Adipocyte (in vitro differentiated cells): ENCODE data around the gene UPP2.

Experiments used
- DNase-seq: peaks from one replicate; pipeline ENCODE4 v3.0.0-alpha.2; 2015; ENCODE audit warnings: low read depth
- H3K27me3 ChIP-seq: replicated peaks from 2 replicates; pipeline ENCODE4 v1.7.0; 2013; ENCODE audit warnings: mild to moderate bottlenecking, low read length, moderate library complexity; ENCODE audit not compliant: control insufficient read depth, insufficient read depth
- H3K36me3 ChIP-seq: 2 replicates; pipeline ENCODE4 v1.7.0; 2013; ENCODE audit warnings: low read length, mild to moderate bottlenecking, moderate library complexity; ENCODE audit not compliant: control insufficient read depth, insufficient read depth, severe bottlenecking
- H3K4me1 ChIP-seq: 2 replicates; pipeline ENCODE4 v1.7.0; 2013; ENCODE audit warnings: mild to moderate bottlenecking, low read length, moderate library complexity; ENCODE audit not compliant: control insufficient read depth, insufficient read depth
- H3K4me3 ChIP-seq: 2 replicates; pipeline ENCODE4 v1.7.0; 2013; ENCODE audit warnings: mild to moderate bottlenecking, low read length, moderate library complexity
- H3K9ac ChIP-seq: 2 replicates; pipeline ENCODE4 v1.7.0; 2013; ENCODE audit warnings: mild to moderate bottlenecking, low read length, moderate library complexity
- H3K9me3 ChIP-seq: 2 replicates; pipeline ENCODE4 v1.7.0; 2013; ENCODE audit warnings: mild to moderate bottlenecking, low read length, moderate library complexity; ENCODE audit not compliant: control insufficient read depth

The UPP2 gene

DNA sequence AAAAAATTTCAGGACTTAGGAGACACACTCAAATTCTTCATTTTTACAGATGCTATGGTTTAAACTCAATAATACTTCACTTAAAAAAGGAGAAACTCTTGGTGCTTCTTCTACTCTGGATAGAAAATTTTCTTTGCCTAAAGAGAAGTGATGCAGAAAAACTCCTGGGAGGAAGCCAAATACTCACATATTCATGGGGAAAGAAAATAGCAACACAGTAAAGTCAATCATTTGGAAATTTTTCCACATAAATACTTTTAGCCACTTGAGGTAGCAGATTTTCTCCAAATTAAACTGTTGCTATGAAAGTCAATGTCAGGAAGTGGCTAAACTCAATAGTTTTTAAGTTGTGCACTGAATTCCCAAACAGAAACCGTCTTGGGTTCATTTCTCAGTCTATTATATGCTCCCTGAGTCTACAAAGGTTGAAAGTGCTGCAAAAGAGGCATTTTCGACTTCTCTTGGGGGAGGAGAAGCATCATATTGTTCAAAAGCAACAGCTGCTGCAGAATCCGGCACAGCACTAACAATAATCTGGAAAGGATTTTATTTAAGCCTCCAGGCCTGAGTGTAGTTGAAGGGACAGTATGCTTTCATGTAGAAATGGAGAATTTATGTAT, 81.1 kb downstream of the UPP2 start:
- DNase-seq, result peak; percentile 15
- Histone ChIP-seq H3K4me1 (no peaks in the 10 kb centered on the region), H3K36me3 (no peaks in the 10 kb centered on the region), H3K27me3 (peaks cover 19% of the 10 kb centered on the region), H3K9me3 (no peaks in the 10 kb centered on the region), H3K9ac (no peak overlapping the region), H3K4me3 (no peak overlapping the region)

DNA sequence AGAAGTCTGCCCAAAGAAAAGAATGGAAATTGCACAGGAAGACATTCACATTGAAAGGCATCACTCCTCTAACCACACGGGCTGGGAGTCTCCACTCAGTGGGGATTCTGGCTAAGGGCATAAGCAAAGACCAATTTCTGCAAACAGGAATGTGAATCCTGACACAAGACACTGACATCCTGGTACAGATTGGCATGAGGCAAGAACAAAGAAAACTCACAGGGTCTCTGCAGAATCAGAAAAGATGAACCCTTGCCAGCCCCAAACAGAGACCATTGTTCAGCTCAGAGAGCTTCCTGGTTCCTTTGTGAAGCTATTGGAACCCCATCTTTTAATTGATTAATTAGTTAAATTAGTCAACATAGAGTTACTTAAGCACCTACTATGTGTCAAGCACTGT, 82.3 kb downstream of the UPP2 start:
- Histone ChIP-seq H3K27me3 (peaks cover 19% of the 10 kb centered on the region), H3K9me3 (no peaks in the 10 kb centered on the region), H3K9ac (no peak overlapping the region), H3K36me3 (no peaks in the 10 kb centered on the region), H3K4me3 (no peak overlapping the region), H3K4me1 (no peaks in the 10 kb centered on the region)
- DNase-seq, result no peak

DNA sequence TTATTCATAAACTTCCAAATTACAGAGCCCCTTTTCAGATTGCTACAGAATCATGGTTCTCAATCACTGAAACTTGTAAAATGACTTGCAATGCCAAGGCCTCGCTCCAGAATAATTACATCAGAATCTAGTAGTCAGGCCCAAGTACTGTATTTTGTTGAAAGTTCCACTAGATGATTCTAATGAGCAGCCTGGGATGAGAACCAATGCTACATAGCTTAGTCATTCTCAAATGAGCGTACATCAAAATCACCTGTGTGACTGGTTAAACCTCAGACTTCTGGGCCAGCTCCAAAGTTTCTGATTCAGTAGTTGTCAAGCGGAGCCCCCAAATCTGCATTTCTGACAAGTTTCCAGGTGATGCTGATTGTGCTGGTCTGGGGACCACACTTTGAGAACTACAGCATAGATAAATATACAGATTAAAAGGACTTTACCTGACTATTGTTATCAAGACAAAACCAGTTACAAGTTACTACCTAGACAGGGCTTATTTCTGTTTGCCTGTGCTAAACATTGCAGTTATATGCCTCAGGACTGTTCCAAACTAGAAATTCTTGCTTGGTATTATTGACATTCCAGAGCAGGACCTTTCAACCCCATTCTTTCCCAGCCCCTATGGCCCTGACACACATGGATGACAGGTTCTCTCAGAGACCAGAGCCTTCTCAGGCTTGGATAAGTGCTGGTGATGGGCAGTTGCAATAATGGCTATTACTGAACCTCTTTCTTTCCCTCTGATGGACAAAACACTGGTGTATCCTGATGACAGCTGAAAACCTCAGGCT, 83.1 kb downstream of the UPP2 start:
- H3K9ac ChIP-seq, result no peak overlapping the region
- H3K9me3 ChIP-seq, result no peaks in the 10 kb centered on the region
- DNase-seq, result no peak
- H3K36me3 ChIP-seq, result no peaks in the 10 kb centered on the region
- no peak overlapping the region for H3K4me3 ChIP-seq
- H3K27me3 ChIP-seq, result peaks cover 19% of the 10 kb centered on the region
- H3K4me1 ChIP-seq, result no peaks in the 10 kb centered on the region
